ENCODE results near the gene ERAP2. TPM values are rescaled to one million over a fixed set of nuclear protein-coding genes. Genes with fewer than 3 reads are reported as not detected.

The ERAP2 gene
- total RNA-seq: 2.1 TPM

GRCh38 chr5:96876292-96876850, at the start of gene ERAP2:
ERAP2 (plus strand) TSS chr5:96876500; CDS start chr5:96879686, 3,186 bp downstream.

GRCh38 chr5:96935559-96936430, 59.5 kb downstream of the ERAP2 start, which contains the start of gene LNPEP:
LNPEP (plus strand) TSS chr5:96936080; CDS start chr5:96936156, 76 bp downstream.

Other genes starting within 250 kb of the ERAP2 start
- gene CAST, start 214.1 kb upstream of the ERAP2 start, total RNA-seq: 122 TPM
- gene ERAP1, start 68.6 kb upstream of the ERAP2 start, total RNA-seq: 31.8 TPM
- gene LNPEP, start 59.6 kb downstream of the ERAP2 start, total RNA-seq: 79.7 TPM